ENCODE results near the gene RPS6KA2.
"Not testable (repeated sequence)": the region's sequence is repeated elsewhere in the genome, so short reads cannot be mapped to it uniquely, and the experiment has no call there.

RPS6KA2 gene

GRCh38 chr6:166553563-166554271 lies 73.3 kb downstream of the RPS6KA2 start:
- no peak for DNase-seq (ENCODE audit: low read depth)

DNA sequence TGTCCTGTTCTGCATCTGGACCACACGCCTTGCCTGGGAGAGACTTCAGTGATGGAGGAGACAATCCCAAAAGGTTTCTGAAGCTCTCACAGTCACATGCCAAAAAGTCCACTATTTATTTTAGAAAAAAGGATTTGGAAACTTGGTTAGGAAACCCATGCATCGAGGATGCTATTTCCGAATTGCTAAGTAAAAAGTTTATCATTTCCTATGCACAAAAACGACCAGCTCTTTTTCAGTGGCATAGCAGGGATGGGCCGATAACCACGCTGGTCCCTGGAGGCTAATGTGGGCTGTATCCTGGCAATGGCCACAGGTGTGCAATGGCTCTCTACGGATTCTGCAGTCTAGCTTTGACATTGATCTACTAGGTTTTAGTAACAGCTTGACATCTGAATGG lies 74.5 kb downstream of the RPS6KA2 start:
- no peak for DNase-seq (ENCODE audit: low read depth)

- DNase-seq (ENCODE audit: low read depth) = no peak
These were observed 75.1 kb downstream of the RPS6KA2 start for GRCh38 chr6:166551754-166552495.

- no peak for DNase-seq (ENCODE audit: low read depth)
These were observed 80.4 kb downstream of the RPS6KA2 start for GRCh38 chr6:166546653-166547052.

- no peak for DNase-seq (ENCODE audit: low read depth)
These were observed 81.7 kb downstream of the RPS6KA2 start for GRCh38 chr6:166545156-166546034.

DNA sequence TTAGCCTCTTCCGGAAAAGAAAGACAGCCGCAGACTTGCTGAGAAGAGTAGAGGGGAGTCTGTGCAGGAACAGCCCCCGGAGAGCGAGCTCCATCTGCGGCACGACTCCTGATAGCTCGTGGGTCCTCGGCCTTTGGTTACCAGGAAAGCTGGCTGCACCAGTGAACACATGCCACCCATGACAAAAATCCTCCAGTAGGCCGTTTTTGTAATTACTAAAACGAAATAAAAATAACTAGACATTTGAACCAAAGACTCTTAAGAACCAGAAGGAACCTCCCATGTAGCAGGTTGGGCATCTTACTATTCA lies 82.8 kb downstream of the RPS6KA2 start:
- DNase-seq (ENCODE audit: low read depth) = no peak

- no peak for DNase-seq (ENCODE audit: low read depth)
These were observed 83.3 kb downstream of the RPS6KA2 start for GRCh38 chr6:166543603-166544295.

GRCh38 chr6:166542580-166542912 lies 84.5 kb downstream of the RPS6KA2 start:
- DNase-seq (ENCODE audit: low read depth) = no peak

DNA sequence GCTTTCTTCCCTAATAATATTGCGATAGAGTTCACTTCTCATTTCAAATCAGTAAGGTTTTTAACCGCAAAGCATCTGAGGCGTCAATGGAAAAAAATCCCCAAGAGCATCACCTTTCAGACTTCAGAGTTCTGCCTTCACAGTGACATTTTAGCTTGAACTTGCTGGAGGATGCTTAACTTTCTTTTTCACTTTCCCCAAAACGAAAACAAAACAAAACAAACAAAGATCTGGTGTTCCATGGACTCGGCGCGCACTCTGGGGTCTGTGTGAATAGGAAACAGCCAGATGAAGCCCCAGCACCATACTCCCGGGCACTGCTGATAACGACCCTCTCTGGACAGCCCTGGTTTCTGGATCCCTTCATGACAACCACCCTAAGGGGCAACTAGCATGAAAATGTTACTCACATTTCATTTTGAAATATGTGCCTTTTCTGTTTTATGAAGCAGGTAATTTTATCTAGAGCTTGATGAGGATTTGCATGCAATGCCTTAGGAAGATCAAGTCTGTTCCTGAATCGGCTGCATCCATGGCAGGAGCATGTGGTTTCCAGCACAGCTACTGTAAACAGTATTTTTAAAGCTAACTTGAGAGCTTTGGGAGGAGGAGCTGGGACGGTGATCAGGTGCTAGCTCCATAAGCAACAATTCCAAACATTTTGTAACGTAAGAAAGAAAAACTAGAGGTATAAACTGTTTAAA lies 85.0 kb downstream of the RPS6KA2 start:
- DNase-seq (ENCODE audit: low read depth) = no peak

- DNase-seq (ENCODE audit: low read depth) = no peak
These were observed 85.7 kb downstream of the RPS6KA2 start for GRCh38 chr6:166541366-166541765.

- DNase-seq (ENCODE audit: low read depth) = peak; percentile 62
These were observed 86.3 kb downstream of the RPS6KA2 start for GRCh38 chr6:166540631-166541331.

DNA sequence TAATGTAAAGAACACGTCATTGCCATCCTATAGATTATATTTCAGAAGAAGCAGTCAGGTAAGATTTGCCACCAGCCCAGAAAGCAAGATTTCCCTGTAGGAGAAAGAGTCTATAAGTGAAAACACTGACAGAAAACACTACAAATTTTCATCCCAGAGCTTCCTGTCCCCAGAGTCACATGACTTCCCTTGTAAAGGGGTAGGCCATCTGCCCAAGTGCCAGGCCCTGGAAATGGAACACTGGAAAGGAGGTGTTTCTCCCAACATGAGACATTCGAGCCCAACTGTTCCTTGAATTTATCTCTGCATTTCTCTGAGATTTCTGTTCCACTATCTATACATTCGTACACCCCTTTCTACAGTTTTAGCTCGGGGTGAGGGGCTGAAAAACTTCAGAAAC lies 87.5 kb downstream of the RPS6KA2 start:
- DNase-seq (ENCODE audit: low read depth) = no peak

DNA sequence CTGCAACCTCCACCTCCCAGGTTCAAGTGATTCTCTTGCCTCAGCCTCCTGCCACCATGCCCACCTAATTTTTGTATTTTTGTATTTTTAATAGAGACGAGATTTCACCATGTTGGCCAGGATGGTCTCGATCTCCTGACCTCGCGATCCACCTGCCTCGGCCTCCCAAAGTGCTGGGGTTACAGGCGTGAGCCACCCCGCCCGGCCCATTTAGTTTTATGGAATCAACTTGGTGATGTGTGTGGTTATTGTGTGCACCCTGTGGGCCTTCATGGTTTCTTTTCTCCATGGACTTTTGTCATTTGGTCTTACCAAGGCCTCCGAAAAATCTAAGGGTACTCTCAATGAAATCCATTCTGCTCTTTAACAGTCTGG lies 88.1 kb downstream of the RPS6KA2 start:
- DNase-seq (ENCODE audit: low read depth) = not testable (repeated sequence)

DNA sequence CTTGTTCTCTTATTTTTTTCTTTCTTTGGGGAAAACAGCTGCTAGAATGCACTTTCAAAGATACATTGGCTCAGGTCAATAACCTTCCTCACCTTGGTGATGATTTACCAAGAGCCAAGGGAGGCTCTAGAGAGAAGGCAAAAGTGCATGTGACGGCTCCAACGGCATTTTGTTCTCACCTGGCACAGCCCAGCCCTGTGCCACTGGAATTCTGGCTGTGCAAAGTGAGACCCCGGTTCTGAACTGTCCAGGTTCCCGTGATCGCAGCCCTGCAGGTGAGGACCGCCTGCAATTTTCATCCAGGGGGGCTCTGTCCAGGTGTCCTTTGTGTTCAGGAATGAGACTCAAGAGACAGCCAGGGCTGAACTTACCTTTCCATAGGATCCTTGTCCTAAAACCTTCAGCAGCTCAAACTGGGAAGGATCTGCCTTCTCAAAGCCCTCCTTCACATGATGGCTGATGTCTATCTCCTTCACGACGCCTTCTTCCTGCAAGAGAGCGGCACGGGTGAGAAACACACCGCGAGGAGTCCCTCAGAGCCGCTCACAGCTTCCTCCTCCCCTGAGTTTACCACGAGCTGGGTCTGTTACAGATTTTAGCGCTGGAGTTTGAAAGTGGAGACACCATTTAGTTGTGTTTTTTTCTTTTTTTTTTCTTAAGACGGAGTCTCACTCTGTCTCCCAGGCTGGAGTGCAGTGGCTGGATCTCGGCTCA lies 88.6 kb downstream of the RPS6KA2 start:
- no peak for DNase-seq (ENCODE audit: low read depth)

DNA sequence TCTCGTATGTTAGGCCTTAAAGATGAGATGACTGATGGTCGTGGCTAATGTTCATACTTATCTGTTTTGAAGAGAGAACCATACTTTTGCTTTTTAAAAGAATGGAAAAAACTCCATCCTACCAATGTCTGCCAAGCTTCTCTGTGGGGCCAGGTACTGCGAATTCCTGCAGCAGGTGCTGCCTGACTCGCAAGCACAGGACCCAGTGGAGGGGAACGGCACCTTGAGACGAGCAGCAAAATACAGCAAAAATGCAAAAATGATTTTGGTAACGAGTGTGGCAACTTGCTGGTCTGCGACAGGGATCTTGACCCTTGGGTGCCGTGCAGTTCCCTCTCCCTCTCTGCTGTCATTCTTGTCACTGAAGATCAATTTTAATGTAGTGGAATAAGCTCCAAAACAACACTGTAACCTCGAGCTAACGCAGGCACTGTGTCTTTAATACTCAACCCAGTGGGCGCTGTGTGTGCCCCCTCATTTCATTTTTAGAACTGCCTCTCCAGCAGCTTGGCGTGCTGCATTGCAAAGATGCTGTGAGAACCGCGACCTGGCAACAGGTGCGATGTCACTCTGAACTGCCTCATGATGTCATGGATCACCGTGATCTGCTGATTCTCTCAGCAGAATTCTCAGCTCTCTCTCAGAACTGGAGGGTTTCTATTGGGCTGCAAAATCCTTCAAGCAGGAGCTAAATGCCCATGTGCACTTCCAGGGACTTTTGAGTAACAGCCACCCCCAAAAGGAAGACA lies 92.2 kb downstream of the RPS6KA2 start:
- DNase-seq (ENCODE audit: low read depth) = no peak

- no peak for DNase-seq (ENCODE audit: low read depth)
These were observed 93.7 kb downstream of the RPS6KA2 start for GRCh38 chr6:166533205-166533824.

- DNase-seq (ENCODE audit: low read depth) = no peak
These were observed 94.7 kb downstream of the RPS6KA2 start for GRCh38 chr6:166532302-166532701.

- no peak for DNase-seq (ENCODE audit: low read depth)
These were observed 96.6 kb downstream of the RPS6KA2 start for GRCh38 chr6:166530211-166531095.
